Vagina (tissue), 2 donors: ENCODE results near the gene TSC2.
"Not testable (repeated sequence)": the region's sequence is repeated elsewhere in the genome, so short reads cannot be mapped to it uniquely, and the experiment has no call there.

Source experiments
- CTCF ChIP-seq, 3 experiments: fragments of 450-650 bp in 2 of 3; fragments of 200-600 bp in 1 of 3; sonication (generic) in 1 of 3; IDR thresholded peaks; one replicate each; pipeline ENCODE4 v1.5.1; 2017 to 2019; ENCODE audit warnings: antibody characterized with exemption in 3 of 3, mild to moderate bottlenecking in 2 of 3, moderate library complexity in 2 of 3
- POLR2A ChIP-seq, 2 donors: fragments of 450-650 bp; IDR thresholded peaks; one replicate each; pipeline ENCODE4 v1.6.1; 2017; ENCODE audit warnings: antibody characterized with exemption in 2 of 2, mild to moderate bottlenecking in 2 of 2, moderate library complexity in 2 of 2

- TF ChIP-seq POLR2A, CTCF (IDR thresholded peaks at IDR 0.05): not testable (repeated sequence)
Measured at GRCh38 chr16:2111412-2112335, 63.9 kb downstream of the TSC2 start.
